ENCODE measurements around the gene JMJD1C.
"Not testable (repeated sequence)": the region's sequence is repeated elsewhere in the genome, so short reads cannot be mapped to it uniquely, and the experiment has no call there.

DNA sequence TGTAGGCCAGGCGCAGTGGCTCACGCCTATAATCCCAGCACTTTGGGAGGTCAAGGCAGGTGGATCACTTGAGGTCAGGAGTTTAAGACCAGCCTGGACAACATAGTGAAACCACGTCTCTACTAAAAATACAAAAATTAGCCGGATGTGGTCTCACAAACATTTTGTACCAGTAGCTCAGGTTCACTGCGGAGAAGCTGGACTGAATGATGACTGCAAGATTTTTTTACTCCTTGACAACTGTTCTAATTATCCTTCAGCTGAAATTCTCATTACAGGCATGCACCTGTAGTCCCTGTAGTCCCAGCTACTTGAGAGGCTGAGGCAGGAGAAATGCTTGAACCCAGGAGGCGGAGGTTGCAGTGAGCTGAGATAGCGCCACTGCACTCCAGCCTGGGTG, 126.1 kb downstream of the JMJD1C start:
- TF ChIP-seq, protein P1, sequence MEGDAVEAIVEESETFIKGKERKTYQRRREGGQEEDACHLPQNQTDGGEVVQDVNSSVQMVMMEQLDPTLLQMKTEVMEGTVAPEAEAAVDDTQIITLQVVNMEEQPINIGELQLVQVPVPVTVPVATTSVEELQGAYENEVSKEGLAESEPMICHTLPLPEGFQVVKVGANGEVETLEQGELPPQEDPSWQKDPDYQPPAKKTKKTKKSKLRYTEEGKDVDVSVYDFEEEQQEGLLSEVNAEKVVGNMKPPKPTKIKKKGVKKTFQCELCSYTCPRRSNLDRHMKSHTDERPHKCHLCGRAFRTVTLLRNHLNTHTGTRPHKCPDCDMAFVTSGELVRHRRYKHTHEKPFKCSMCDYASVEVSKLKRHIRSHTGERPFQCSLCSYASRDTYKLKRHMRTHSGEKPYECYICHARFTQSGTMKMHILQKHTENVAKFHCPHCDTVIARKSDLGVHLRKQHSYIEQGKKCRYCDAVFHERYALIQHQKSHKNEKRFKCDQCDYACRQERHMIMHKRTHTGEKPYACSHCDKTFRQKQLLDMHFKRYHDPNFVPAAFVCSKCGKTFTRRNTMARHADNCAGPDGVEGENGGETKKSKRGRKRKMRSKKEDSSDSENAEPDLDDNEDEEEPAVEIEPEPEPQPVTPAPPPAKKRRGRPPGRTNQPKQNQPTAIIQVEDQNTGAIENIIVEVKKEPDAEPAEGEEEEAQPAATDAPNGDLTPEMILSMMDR (IDR thresholded peaks at IDR 0.05) = not testable (repeated sequence)
- not testable (repeated sequence) for TF ChIP-seq POLR2A (IDR thresholded peaks at IDR 0.05)
